Psoas muscle (tissue), 8 donors: ENCODE measurements around the gene NPTXR. TPM values are rescaled to one million over a fixed set of nuclear protein-coding genes. Genes with fewer than 3 reads are reported as not detected.

Source experiments
- ATAC-seq, 4 donors: fragments of 200-7000 bp; cut with Tn5 transposase; one replicate each; pipeline ENCODE4 v1.9.1; 2020; ENCODE audit warnings: moderate library complexity in 3 of 4, mild to moderate bottlenecking in 2 of 4
- DNase-seq, 2 donors: peaks; one replicate each; pipeline ENCODE4 v3.0.0-alpha.2; 2020
- H3K27ac ChIP-seq: fragments of 200-600 bp; one replicate; pipeline ENCODE4 v1.8.0; 2022
- H3K27me3 ChIP-seq, 3 donors: fragments of 200-600 bp in 1 of 3; one replicate each; pipeline versions ENCODE4 v1.6.1 to v1.8.0; 2013 to 2022; ENCODE audit warnings: low read length in 2 of 3, mild to moderate bottlenecking in 2 of 3, moderate library complexity in 1 of 3; ENCODE audit not compliant: insufficient read depth in 3 of 3
- H3K36me3 ChIP-seq, 2 donors: fragments of 200-600 bp in 1 of 2; one replicate each; pipeline versions ENCODE4 v1.6.1 to v1.8.0; 2013 to 2022; ENCODE audit warnings: low read depth in 1 of 2, mild to moderate bottlenecking in 1 of 2, moderate library complexity in 1 of 2; ENCODE audit not compliant: insufficient read depth in 1 of 2
- H3K4me1 ChIP-seq: fragments of 200-600 bp; one replicate; pipeline ENCODE4 v1.8.0; 2022
- H3K4me3 ChIP-seq: fragments of 200-600 bp; one replicate; pipeline ENCODE4 v1.8.0; 2022; ENCODE audit warnings: mild to moderate bottlenecking
- H3K9me3 ChIP-seq: fragments of 200-600 bp; one replicate; pipeline ENCODE4 v1.8.0; 2022
- WGBS, 3 donors: extraction: QIAGEN DNeasy Blood & Tissue Kit; methylation state at CpG; one replicate each; pipeline versions ENCODE4 v1.1.6 to v1.1.7; 2013; 5-methylcytosine and 5-hydroxymethylcytosine counted together
- intact Hi-C, 2 donors: fragments of 100-400 bp; cut with DNase I; formaldehyde crosslinking; loops; one replicate each; pipeline versions ENCODE4 v1.11.0 to v1.14.2; 2022
- polyA plus RNA-seq, 3 donors: library from polyadenylated mRNA; stranded (reverse); fragments of 200-250 nt; gene quantifications; one replicate each; pipeline ENCODE4 v1.2.3, GENCODE V29; 2013
- total RNA-seq, 4 donors: library from RNA; stranded (reverse); fragmentation: NEBNext Ultra II Directional in 2 of 4; extraction: Animal tissue kit (Norgen Biotek cat#: 25700) in 2 of 4; gene quantifications; one replicate each; pipeline versions ENCODE4 v1.2.1 to v1.2.4, GENCODE V29; 2021 to 2023
- TF ChIP-seq, protein P1 (sequence below): fragments of 200-600 bp; IDR thresholded peaks from one replicate; pipeline ENCODE4 v1.8.0; 2022; ENCODE audit warnings: antibody characterized with exemption
- donor health status: healthy with polysubstance abuse.
- donor health status: DM: no; HTN: no; CAD: no; lungs with moderate emphysema.
- donor health status: Bipolar disorder and iron deficiency.
- donor health status: healthy.
- donor health status: DM: yes; HTN: yes; CAD: no.
- donor health status: DM: no; HTN: no; CAD: no.
- donor health status: DM: no; HTN: no; CAD: no.
- donor health status: DM: yes; HTN: yes; CAD: no.

NPTXR gene
- total and polyA plus RNA-seq, 7 donors, result 0.15 to 1.7 (median 0.39) TPM

- H3K36me3 ChIP-seq, result no peaks in the 10 kb centered on the region
- intact Hi-C loops, result no loop called here
- no peak overlapping the region for H3K27ac ChIP-seq
- 48 to 55% (median 52%) methylated on average over 19 of the region's 19 CpGs for WGBS, 3 donors
- TF ChIP-seq, protein P1, sequence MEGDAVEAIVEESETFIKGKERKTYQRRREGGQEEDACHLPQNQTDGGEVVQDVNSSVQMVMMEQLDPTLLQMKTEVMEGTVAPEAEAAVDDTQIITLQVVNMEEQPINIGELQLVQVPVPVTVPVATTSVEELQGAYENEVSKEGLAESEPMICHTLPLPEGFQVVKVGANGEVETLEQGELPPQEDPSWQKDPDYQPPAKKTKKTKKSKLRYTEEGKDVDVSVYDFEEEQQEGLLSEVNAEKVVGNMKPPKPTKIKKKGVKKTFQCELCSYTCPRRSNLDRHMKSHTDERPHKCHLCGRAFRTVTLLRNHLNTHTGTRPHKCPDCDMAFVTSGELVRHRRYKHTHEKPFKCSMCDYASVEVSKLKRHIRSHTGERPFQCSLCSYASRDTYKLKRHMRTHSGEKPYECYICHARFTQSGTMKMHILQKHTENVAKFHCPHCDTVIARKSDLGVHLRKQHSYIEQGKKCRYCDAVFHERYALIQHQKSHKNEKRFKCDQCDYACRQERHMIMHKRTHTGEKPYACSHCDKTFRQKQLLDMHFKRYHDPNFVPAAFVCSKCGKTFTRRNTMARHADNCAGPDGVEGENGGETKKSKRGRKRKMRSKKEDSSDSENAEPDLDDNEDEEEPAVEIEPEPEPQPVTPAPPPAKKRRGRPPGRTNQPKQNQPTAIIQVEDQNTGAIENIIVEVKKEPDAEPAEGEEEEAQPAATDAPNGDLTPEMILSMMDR, result no peak
- peak in 1 of 2 donors; percentile 39 for DNase-seq
- H3K4me3 ChIP-seq, result no peak overlapping the region
- H3K4me1 ChIP-seq, result no peaks in the 10 kb centered on the region
- H3K9me3 ChIP-seq, result no peaks in the 10 kb centered on the region
- no peak for ATAC-seq
- peaks cover 0 to 56% (median 11%) of the 10 kb centered on the region in 3 donors for H3K27me3 ChIP-seq
Measured at GRCh38 chr22:38835888-38836301, 7.9 kb downstream of the NPTXR start.

GRCh38 chr22:38834991-38835390 is 8.8 kb downstream of the NPTXR start:
- peaks cover 0 to 47% (median 11%) of the 10 kb centered on the region in 3 donors for H3K27me3 ChIP-seq
- peak in 1 of 2 donors; percentile 8 for DNase-seq
- H3K4me3 ChIP-seq, result no peak overlapping the region
- 77 to 89% (median 86%) methylated on average over 5 of the region's 5 CpGs for WGBS, 3 donors
- no peaks in the 10 kb centered on the region for H3K9me3 ChIP-seq
- intact Hi-C loops, result no loop called here
- TF ChIP-seq, protein P1, result no peak
- no peak overlapping the region for H3K27ac ChIP-seq
- H3K36me3 ChIP-seq, result no peaks in the 10 kb centered on the region
- no peak for ATAC-seq
- no peaks in the 10 kb centered on the region for H3K4me1 ChIP-seq

GRCh38 chr22:38834215-38834953 is 9.4 kb downstream of the NPTXR start:
- WGBS, 3 donors, result 77 to 83% (median 78%) methylated on average over 13 of the region's 13 CpGs
- DNase-seq (peak in 1 of 2 donors; percentile 4), ATAC-seq (no peak)
- Histone ChIP-seq H3K27me3 (peaks cover 0 to 41% (median 10%) of the 10 kb centered on the region in 3 donors), H3K4me3 (no peak overlapping the region), H3K4me1 (no peaks in the 10 kb centered on the region), H3K27ac (no peak overlapping the region), H3K36me3 (no peaks in the 10 kb centered on the region), H3K9me3 (no peaks in the 10 kb centered on the region)
- TF ChIP-seq, protein P1, result no peak
- intact Hi-C loops, result no loop called here

DNA sequence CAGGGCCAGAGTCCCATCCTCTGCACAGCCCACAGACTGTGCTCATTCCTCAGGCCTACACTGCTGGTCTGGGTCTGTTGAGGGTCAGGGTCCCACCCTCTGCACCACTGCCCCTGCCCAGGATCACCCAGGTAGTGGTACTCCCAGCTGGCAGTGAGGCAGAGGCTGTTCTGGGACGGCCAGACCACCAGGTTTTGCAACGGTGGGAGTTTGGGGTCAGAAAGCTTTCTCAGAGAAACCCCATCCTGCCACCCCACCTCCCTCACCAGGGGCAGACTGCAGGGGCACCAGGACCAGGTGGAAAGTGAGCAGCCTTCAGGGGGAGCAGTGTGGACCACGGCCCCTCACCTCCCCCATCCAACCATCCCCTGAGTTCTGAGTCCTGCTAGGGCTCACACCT is 10.8 kb downstream of the NPTXR start:
- H3K27ac ChIP-seq, result no peak overlapping the region

More for the DNA sequence above, 10.8 kb downstream of the NPTXR start:
- Histone ChIP-seq H3K9me3 (no peaks in the 10 kb centered on the region), H3K27me3 (peaks cover 0 to 40% (median 10%) of the 10 kb centered on the region in 3 donors), H3K4me1 (no peaks in the 10 kb centered on the region), H3K4me3 (no peak overlapping the region), H3K36me3 (no peaks in the 10 kb centered on the region)
- ATAC-seq, result no peak
- TF ChIP-seq, protein P1, result no peak
- WGBS, 3 donors, result 60 to 73% (median 67%) methylated on average over 3 of the region's 3 CpGs
- DNase-seq, result peak in 1 of 2 donors; percentile 41
- intact Hi-C loops, result no loop called here
